Panc1 (cell line): ENCODE data around the gene ZBTB7C. TPM values are rescaled to one million over a fixed set of nuclear protein-coding genes. Genes with fewer than 3 reads are reported as not detected.

ENCODE experiments used
- ATAC-seq: fragments of 200-7000 bp; cut with Tn5 transposase; 2 replicates; pipeline ENCODE4 v1.9.1; 2020; ENCODE audit warnings: mild to moderate bottlenecking, moderate library complexity
- BruUV-seq: library from RNA; stranded (reverse); fragments of 400-500 nt; replicated peaks from 2 replicates; lab custom pipeline; 2021; lab: Mats Ljungman, UMichigan
- CTCF ChIA-PET: fragments of 300-600 bp; sonication (Branson Sonifier 250); formaldehyde crosslinking; loops from one replicate; lab custom pipeline; 2022; ENCODE audit warnings: antibody characterized with exemption; lab: Charles Lee
- POLR2A ChIA-PET: fragments of 300-600 bp; sonication (Branson Sonifier 250); formaldehyde crosslinking; loops from one replicate; lab custom pipeline; 2022; ENCODE audit warnings: antibody characterized with exemption; lab: Charles Lee
- DNase-seq: peaks from one replicate; pipeline ENCODE4 v3.0.0-alpha.2; 2010; ENCODE audit warnings: low read depth, low spot score
- H3K27ac ChIP-seq: 2 replicates; pipeline ENCODE4 v1.5.1; 2011; ENCODE audit warnings: mild to moderate bottlenecking, low read length, inconsistent platforms
- H3K27me3 ChIP-seq: fragments of 200-500 bp; sonication (Bioruptor generic); 2 replicates; pipeline ENCODE4 v1.6.0; 2014; ENCODE audit warnings: low read length, inconsistent platforms; ENCODE audit not compliant: control insufficient read depth, insufficient read depth
- H3K36me3 ChIP-seq: fragments of 200-500 bp; sonication (Bioruptor generic); 2 replicates; pipeline ENCODE4 v1.5.1; 2014; ENCODE audit warnings: inconsistent platforms, mild to moderate bottlenecking, low read length, moderate library complexity; ENCODE audit not compliant: control insufficient read depth, insufficient read depth
- H3K4me1 ChIP-seq: 2 replicates; pipeline ENCODE4 v1.5.1; 2011; ENCODE audit warnings: inconsistent platforms, mild to moderate bottlenecking, low read length, moderate library complexity; ENCODE audit not compliant: control insufficient read depth, insufficient read depth
- H3K4me3 ChIP-seq, 2 experiments: 2 replicates each; pipeline ENCODE4 v1.5.1; 2011 to 2012; ENCODE audit warnings: low read depth in 2 of 2, low read length in 2 of 2, mild to moderate bottlenecking in 2 of 2, inconsistent platforms in 1 of 2, moderate library complexity in 1 of 2
- H3K9me3 ChIP-seq: fragments of 200-500 bp; sonication (Bioruptor generic); 2 replicates; pipeline ENCODE4 v1.5.1; 2014; ENCODE audit warnings: low read depth, mild to moderate bottlenecking, inconsistent platforms, low read length, moderate library complexity; ENCODE audit not compliant: control insufficient read depth, insufficient read depth
- POLR2AphosphoS5 ChIP-seq: IDR thresholded peaks from 2 replicates; pipeline ENCODE4 v1.6.1; 2012; ENCODE audit warnings: mild to moderate bottlenecking, low read depth, low read length, moderate library complexity
- SIN3A ChIP-seq: IDR thresholded peaks from 2 replicates; pipeline ENCODE4 v1.6.1; 2012; ENCODE audit warnings: low read depth, mild to moderate bottlenecking, low read length, moderate library complexity, borderline replicate concordance; ENCODE audit not compliant: insufficient read depth
- TCF7L2 ChIP-seq: IDR thresholded peaks from 2 replicates; pipeline ENCODE4 v1.6.1; 2011; ENCODE audit warnings: mild to moderate bottlenecking, low read depth, low read length, inconsistent platforms
- in situ Hi-C: cut with HindIII; loops from 2 replicates; pipeline ENCODE4 v1.10.0; 2016; ENCODE audit warnings: low sequenced_read_pairs, low pct_unique_long_range_greater_than_20kb
- intact Hi-C: fragments of 100-400 bp; cut with micrococcal nuclease; formaldehyde crosslinking; loops from one replicate; pipeline ENCODE4 v1.10.0; 2022; ENCODE audit not compliant: unreplicated experiment
- total RNA-seq: library from RNA; stranded (reverse); gene quantifications from one replicate; pipeline ENCODE4 v1.2.1, GENCODE V29; 2021; ENCODE audit not compliant: unreplicated experiment
- TF ChIP-seq, protein P1 (sequence below), 2 experiments: IDR thresholded peaks; 2 replicates each; pipeline ENCODE4 v1.6.1; 2011 to 2012; ENCODE audit warnings: low read depth in 2 of 2, control low read depth in 1 of 2, low read length in 1 of 2, mild to moderate bottlenecking in 1 of 2, moderate library complexity in 1 of 2; ENCODE audit not compliant: insufficient read depth in 1 of 2
- TF ChIP-seq, protein P2 (sequence below): fragments of 450-650 bp; IDR thresholded peaks from 2 replicates; pipeline ENCODE4 v1.5.1; 2017; ENCODE audit warnings: mild to moderate bottlenecking

ZBTB7C gene
- total RNA-seq, 1 experiment from 2014 or later = 0.03 TPM

DNA sequence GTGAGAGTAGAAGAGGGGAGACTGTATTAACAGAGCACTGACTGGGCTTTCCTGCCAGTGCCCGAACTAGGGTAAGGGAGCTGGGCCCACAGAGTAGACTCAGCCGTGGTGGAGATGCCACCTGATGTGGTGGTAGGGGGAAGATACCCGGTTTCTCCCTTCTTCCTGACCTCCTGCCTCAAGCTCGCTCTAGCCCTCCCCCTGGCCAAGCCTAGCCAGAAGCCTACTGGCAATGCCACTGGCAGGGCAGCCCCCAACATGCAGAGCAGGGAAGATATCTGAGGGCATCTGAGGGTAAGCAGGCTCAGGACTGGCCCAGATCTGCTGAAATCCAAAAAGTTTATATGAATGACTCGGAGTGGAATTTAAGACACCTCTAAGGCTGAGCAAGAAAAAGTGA is 316.1 kb downstream of the ZBTB7C start:
- ATAC-seq (no peak), DNase-seq (no peak)
- Histone ChIP-seq H3K9me3 (no peaks in the 10 kb centered on the region), H3K27me3 (no peaks in the 10 kb centered on the region), H3K27ac (no peak overlapping the region), H3K4me1 (no peaks in the 10 kb centered on the region), H3K4me3 (no peak overlapping the region), H3K36me3 (no peaks in the 10 kb centered on the region)
- ChIA-PET CTCF (no interaction called here), POLR2A (no interaction called here)
- TF ChIP-seq SIN3A = no peak
- TF ChIP-seq POLR2AphosphoS5 = no peak
- TF ChIP-seq, protein P1, sequence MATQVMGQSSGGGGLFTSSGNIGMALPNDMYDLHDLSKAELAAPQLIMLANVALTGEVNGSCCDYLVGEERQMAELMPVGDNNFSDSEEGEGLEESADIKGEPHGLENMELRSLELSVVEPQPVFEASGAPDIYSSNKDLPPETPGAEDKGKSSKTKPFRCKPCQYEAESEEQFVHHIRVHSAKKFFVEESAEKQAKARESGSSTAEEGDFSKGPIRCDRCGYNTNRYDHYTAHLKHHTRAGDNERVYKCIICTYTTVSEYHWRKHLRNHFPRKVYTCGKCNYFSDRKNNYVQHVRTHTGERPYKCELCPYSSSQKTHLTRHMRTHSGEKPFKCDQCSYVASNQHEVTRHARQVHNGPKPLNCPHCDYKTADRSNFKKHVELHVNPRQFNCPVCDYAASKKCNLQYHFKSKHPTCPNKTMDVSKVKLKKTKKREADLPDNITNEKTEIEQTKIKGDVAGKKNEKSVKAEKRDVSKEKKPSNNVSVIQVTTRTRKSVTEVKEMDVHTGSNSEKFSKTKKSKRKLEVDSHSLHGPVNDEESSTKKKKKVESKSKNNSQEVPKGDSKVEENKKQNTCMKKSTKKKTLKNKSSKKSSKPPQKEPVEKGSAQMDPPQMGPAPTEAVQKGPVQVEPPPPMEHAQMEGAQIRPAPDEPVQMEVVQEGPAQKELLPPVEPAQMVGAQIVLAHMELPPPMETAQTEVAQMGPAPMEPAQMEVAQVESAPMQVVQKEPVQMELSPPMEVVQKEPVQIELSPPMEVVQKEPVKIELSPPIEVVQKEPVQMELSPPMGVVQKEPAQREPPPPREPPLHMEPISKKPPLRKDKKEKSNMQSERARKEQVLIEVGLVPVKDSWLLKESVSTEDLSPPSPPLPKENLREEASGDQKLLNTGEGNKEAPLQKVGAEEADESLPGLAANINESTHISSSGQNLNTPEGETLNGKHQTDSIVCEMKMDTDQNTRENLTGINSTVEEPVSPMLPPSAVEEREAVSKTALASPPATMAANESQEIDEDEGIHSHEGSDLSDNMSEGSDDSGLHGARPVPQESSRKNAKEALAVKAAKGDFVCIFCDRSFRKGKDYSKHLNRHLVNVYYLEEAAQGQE (IDR thresholded peaks at IDR 0.05; ENCODE audit: insufficient read depth in 1 of 2, low read depth in 2 of 2, low read length in 1 of 2) = no peak
- TF ChIP-seq TCF7L2 = no peak
- TF ChIP-seq, protein P2, sequence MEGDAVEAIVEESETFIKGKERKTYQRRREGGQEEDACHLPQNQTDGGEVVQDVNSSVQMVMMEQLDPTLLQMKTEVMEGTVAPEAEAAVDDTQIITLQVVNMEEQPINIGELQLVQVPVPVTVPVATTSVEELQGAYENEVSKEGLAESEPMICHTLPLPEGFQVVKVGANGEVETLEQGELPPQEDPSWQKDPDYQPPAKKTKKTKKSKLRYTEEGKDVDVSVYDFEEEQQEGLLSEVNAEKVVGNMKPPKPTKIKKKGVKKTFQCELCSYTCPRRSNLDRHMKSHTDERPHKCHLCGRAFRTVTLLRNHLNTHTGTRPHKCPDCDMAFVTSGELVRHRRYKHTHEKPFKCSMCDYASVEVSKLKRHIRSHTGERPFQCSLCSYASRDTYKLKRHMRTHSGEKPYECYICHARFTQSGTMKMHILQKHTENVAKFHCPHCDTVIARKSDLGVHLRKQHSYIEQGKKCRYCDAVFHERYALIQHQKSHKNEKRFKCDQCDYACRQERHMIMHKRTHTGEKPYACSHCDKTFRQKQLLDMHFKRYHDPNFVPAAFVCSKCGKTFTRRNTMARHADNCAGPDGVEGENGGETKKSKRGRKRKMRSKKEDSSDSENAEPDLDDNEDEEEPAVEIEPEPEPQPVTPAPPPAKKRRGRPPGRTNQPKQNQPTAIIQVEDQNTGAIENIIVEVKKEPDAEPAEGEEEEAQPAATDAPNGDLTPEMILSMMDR = no peak
- no TSS peak for BruUV-seq
- in situ Hi-C loops = no loop called here
- intact Hi-C loops = no loop called here

DNA sequence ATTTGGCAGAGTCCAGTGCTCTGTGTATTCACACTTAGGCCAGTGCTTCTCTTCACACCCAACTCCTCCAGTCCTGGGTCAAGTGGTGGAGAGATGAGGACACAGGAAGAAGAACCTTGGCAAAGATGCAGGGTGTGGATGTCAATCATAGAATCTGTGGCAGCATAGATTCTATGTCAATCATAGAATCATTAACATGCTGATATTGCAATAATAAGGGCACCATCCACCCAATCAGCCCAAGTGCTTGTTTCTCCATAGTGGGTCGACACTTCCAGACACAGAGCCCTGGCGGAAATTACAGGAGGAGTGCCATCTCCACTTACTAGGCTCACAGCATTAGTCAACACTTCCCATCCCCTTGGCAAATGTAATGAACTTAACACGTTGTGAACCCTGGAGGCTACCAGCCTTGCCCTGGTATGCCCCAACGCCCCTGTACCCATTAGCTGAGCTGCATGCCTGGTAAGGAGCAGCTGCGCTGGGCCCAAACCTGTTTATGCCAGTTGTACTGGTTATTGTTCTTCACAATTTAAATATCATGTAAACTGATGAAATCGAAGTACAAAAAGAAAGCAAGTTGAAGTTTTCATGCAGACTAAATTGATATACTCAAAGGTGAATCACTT is 317.2 kb downstream of the ZBTB7C start:
- DNase-seq (no peak), ATAC-seq (no peak)
- H3K4me3 ChIP-seq = no peak overlapping the region
- no peak overlapping the region for H3K27ac ChIP-seq
- H3K9me3 ChIP-seq = no peaks in the 10 kb centered on the region
- in situ Hi-C loops (no loop called here), intact Hi-C loops (no loop called here)
- CTCF ChIA-PET = no interaction called here
- POLR2A ChIA-PET = no interaction called here
- BruUV-seq = no TSS peak
- no peaks in the 10 kb centered on the region for H3K36me3 ChIP-seq
- H3K27me3 ChIP-seq = no peaks in the 10 kb centered on the region
- TF ChIP-seq POLR2AphosphoS5 = no peak
- TF ChIP-seq TCF7L2 = no peak
- TF ChIP-seq, protein P2 = no peak
- no peak for TF ChIP-seq SIN3A
- TF ChIP-seq, protein P1 (IDR thresholded peaks at IDR 0.05; ENCODE audit: insufficient read depth in 1 of 2, low read depth in 2 of 2, low read length in 1 of 2) = no peak
- H3K4me1 ChIP-seq = no peaks in the 10 kb centered on the region
